Measurements from ENCODE around the gene PTPRM. TPM values are rescaled to one million over a fixed set of nuclear protein-coding genes. Genes with fewer than 3 reads are reported as not detected.

Gene PTPRM
- total and polyA plus RNA-seq, 2 of the 8 experiments (the other 6 are each of a cell fraction or from before 2014, with no cell fraction given), result 4.1 to 7.0 TPM

DNA sequence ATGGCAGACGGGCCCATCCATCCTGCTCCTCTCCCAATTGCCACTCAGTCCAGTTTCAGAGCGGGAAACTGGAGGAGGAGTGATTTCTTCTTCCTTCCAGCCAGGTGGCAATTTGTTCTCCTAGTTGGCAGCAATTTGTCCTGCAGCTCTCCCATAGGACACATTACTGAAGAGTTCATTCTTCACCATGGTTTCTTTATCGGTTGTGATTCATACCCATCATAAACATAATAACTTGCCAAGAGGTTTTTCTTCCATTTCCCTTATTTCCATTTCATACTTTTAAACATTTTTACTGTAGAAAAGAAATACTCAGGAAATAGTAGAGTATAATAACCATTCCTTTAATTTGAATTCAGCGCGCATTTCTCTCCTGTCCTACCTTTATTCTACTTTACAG, 664.2 kb downstream of the PTPRM start:
- no peak overlapping the region for H4K91ac ChIP-seq (replicated peaks; ENCODE audit: insufficient read length, low read length)
- H3K56ac ChIP-seq (replicated peaks; ENCODE audit: insufficient read length, low read depth, low read length), result no peak overlapping the region
- no peak overlapping the region for H3K4me3 ChIP-seq (ENCODE audit: extremely low read depth in 1 of 4, insufficient read depth in 2 of 4, low read depth in 3 of 4, low read length in 4 of 4)
- no peak overlapping the region for H2BK120ac ChIP-seq (replicated peaks; ENCODE audit: low read depth, low read length)
- H4K20me1 ChIP-seq (replicated peaks in 1 of 2; ENCODE audit: control insufficient read depth in 1 of 2, insufficient read depth in 2 of 2, low read length in 2 of 2), result no peaks in the 10 kb centered on the region
- no peak overlapping the region for H2BK12ac ChIP-seq (ENCODE audit: low read depth, low read length)
- no peak for FAIRE-seq
- no peaks in the 10 kb centered on the region for H3K79me2 ChIP-seq (ENCODE audit: control insufficient read depth in 1 of 2, insufficient read depth in 2 of 2, low read length in 2 of 2)
- H3K14ac ChIP-seq (ENCODE audit: insufficient read length), result no peak overlapping the region
- ChIA-PET POLR2A (ENCODE audit: partially characterized antibody) (no interaction called here), CTCF (ENCODE audit: partially characterized antibody) (interaction anchor here (0.5 kb wide), 1 partner anchor 42 kb away, joined by 3 read pairs; no protein-coding TSS in a partner anchor)
- no peak overlapping the region for H4K8ac ChIP-seq (ENCODE audit: extremely low read depth, insufficient read depth, low read length)
- no peak overlapping the region for H2AK5ac ChIP-seq (ENCODE audit: low read depth, low read length)
- H2BK5ac ChIP-seq (ENCODE audit: low read depth, low read length), result no peak overlapping the region
- 87% methylated on average over 5 of the region's 5 CpGs; no CpG with 5 or more reads in 1 of the 2 experiments for WGBS, 2 experiments (ENCODE audit: extremely low coverage in 1 of 2, insufficient coverage in 1 of 2, insufficient read length in 1 of 2, insufficient replicate concordance in 2 of 2, low coverage in 1 of 2, low lambda C conversion rate in 2 of 2, missing lambda C conversion rate in 1 of 2)
- H3K27ac ChIP-seq (ENCODE audit: low read depth, low read length), result no peak overlapping the region
- H3K27me3 ChIP-seq (replicated peaks in 1 of 4; ENCODE audit: control insufficient read depth in 3 of 4, extremely low read depth in 1 of 4, insufficient read depth in 3 of 4, low read length in 3 of 4), result no peaks in the 10 kb centered on the region
- no peak overlapping the region for H4K5ac ChIP-seq (ENCODE audit: insufficient read length, low read depth, low read length)
- H3K36me3 ChIP-seq (ENCODE audit: control insufficient read depth in 2 of 4, insufficient read depth in 4 of 4, low read length in 3 of 4), result peaks cover 0 to 3% (median 0%) of the 10 kb centered on the region in 4 experiments; a peak in 1 of 8 replicates
- H2AFZ ChIP-seq (ENCODE audit: low read length), result no peak overlapping the region
- H3K79me1 ChIP-seq (ENCODE audit: low read depth, low read length), result no peaks in the 10 kb centered on the region
- H3K9me3 ChIP-seq (ENCODE audit: insufficient read depth in 2 of 2, low read depth in 1 of 2, low read length in 1 of 2), result 0 out of 4 replicates have a peak, but pooled peaks cover 0 to 5% of the 10 kb centered on the region in 2 experiments
- H2BK15ac ChIP-seq (ENCODE audit: low read length), result no peak overlapping the region
- H3K18ac ChIP-seq (ENCODE audit: extremely low read depth, low read length), result no peak overlapping the region
- H3K23ac ChIP-seq (ENCODE audit: insufficient read length), result no peak overlapping the region
- no peaks in the 10 kb centered on the region for H3K4me1 ChIP-seq (replicated peaks in 1 of 4; ENCODE audit: control insufficient read depth in 3 of 4, insufficient read depth in 4 of 4, low read length in 3 of 4)
- no peak overlapping the region for H2BK20ac ChIP-seq (ENCODE audit: low read length)
- H3K4me2 ChIP-seq (ENCODE audit: insufficient read depth in 1 of 2, low read depth in 2 of 2, low read length in 2 of 2), result no peak overlapping the region
- no peak overlapping the region for H3K9ac ChIP-seq (replicated peaks in 1 of 4; ENCODE audit: extremely low read depth in 1 of 4, low read depth in 3 of 4, low read length in 3 of 4)
- DNase-seq (ENCODE audit: low read depth in 1 of 2, low spot score in 2 of 2), result no peak
- H3K4ac ChIP-seq (replicated peaks; ENCODE audit: insufficient read length, low read depth, low read length), result no peak overlapping the region
- no peaks in the 10 kb centered on the region for H3K23me2 ChIP-seq (ENCODE audit: low read depth, low read length)
- TF ChIP-seq RAD21 (IDR thresholded peaks at IDR 0.05 in 1 of 2, conservative IDR thresholded peaks at IDR 0.05 in 1 of 2; ENCODE audit: low read depth in 2 of 2, low read length in 2 of 2) (no peak), RXRA (IDR thresholded peaks at IDR 0.05; ENCODE audit: insufficient read depth, low read depth, low read length) (no peak), BRCA1 (IDR thresholded peaks at IDR 0.05; ENCODE audit: low read depth, low read length) (no peak), PHF8 (conservative IDR thresholded peaks at IDR 0.05; ENCODE audit: low read depth, low read length) (no peak), RNF2 (IDR thresholded peaks at IDR 0.05; ENCODE audit: borderline replicate concordance, low read depth, low read length, missing control alignments, poor library complexity, severe bottlenecking) (no peak), CTBP2 (IDR thresholded peaks at IDR 0.05; ENCODE audit: borderline replicate concordance, insufficient read depth, insufficient read length, low read length) (no peak), USF2 (IDR thresholded peaks at IDR 0.05; ENCODE audit: low read length) (no peak)
- TF ChIP-seq, protein P1, sequence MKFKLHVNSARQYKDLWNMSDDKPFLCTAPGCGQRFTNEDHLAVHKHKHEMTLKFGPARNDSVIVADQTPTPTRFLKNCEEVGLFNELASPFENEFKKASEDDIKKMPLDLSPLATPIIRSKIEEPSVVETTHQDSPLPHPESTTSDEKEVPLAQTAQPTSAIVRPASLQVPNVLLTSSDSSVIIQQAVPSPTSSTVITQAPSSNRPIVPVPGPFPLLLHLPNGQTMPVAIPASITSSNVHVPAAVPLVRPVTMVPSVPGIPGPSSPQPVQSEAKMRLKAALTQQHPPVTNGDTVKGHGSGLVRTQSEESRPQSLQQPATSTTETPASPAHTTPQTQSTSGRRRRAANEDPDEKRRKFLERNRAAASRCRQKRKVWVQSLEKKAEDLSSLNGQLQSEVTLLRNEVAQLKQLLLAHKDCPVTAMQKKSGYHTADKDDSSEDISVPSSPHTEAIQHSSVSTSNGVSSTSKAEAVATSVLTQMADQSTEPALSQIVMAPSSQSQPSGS (IDR thresholded peaks at IDR 0.05; ENCODE audit: low read length), result no peak
